ENCODE measurements around the gene SLC30A1.
A peak's percentile ranks its signal among the peaks of the same experiment; 100 is the strongest.
"Not testable (repeated sequence)": the region's sequence is repeated elsewhere in the genome, so short reads cannot be mapped to it uniquely, and the experiment has no call there.

SLC30A1 gene

DNA sequence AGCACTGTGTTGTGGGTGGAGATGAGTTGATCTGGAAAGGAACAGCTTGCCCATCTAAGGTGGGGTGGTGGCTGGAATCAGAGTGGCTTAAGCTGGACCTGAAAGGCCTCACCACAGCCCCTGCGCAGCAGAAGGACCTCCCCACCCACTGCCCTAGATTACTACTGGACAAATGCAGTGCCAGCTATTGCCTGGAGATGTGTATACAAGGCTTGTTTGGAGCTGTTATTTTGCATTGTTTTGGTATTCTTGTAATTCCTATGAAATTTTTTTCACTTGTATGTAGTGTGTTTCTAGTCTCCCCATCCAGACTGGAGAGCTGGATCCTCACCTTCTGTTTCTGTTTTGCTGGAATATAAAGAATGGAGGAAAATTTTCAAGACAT is 1.3 kb upstream of the SLC30A1 start:
- no peak for DNase-seq

DNA sequence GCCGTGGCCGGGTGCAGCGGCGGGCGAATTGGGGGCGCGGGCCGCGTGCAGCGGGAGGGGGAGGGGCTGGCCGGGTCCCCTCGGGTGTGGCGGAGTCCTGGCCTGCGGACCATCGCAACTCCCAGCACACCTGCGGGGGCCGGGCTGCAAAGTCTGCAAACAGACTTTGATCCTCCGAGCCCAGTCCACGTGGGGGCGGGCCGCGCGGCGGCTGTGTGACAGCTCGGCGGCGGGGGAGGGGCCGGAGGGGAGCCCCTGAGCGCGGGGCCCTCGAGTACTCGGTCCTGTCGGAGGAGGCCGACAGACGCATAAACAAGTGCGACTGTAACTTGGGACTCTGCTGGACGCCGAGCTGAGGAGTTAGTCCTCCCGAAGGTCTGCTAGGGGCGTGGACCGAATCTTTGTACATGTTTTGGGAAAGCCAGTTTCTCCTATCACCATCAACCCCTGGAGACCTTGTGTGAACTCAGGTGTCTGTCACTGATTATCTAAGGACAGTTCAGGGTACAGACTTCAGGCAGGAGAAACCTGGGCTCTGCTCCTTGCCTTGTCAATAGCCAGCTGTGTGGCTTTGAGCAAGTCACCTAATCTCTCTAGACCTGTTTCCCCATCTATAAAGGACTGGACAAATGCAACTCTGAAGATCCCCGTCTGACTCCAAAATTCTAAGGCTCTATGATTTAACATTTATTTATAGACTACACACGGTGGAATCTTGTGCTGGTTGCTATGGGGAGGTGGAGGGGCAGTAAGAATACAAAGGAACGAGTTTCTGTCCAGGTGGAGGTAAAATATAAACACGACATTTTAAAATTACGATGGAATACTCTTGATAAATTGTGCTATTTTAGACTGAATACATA is 710 bp upstream of the SLC30A1 start:
- no peak for DNase-seq

DNA sequence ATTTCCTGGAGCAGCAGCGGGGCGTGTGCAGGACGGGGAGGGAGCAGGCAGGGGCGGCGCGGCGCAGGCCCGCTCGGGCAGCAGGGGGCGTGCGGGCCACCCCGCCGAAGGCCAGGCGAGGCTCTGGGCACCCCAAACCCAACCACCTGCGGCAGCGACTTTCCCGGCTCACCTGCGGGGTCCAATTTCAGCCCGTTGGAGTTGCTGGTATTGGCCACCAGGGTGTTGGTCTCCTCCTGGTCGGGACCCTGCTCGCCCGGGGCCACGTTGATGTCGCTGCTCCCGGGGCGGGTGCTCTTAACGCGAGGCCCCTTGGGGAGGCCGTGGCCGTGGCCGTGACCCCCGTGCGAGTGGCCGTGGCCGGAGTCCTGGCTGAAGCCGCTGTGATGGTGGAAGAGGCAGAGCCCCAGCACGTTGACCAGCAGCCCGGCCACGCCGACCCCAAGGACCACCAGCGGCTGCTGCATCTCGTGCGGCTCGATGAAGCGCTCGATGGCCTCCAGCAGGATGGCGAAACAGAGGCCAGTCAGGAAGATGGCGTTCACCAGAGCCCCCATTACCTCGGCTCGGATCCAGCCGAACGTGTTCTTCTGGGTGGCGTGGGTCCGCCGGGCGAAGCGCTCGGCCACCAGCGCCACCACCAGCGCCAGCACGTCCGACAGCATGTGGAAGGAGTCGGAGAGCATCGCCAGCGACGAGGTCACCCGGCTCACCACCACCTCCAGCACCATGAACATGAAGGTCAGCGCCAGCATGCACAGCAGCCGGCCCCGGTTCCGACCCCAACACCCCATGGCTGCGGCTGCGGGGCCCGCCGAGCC is 932 bp downstream of the SLC30A1 start:
- peak; percentile 30 to 36 for DNase-seq

DNA sequence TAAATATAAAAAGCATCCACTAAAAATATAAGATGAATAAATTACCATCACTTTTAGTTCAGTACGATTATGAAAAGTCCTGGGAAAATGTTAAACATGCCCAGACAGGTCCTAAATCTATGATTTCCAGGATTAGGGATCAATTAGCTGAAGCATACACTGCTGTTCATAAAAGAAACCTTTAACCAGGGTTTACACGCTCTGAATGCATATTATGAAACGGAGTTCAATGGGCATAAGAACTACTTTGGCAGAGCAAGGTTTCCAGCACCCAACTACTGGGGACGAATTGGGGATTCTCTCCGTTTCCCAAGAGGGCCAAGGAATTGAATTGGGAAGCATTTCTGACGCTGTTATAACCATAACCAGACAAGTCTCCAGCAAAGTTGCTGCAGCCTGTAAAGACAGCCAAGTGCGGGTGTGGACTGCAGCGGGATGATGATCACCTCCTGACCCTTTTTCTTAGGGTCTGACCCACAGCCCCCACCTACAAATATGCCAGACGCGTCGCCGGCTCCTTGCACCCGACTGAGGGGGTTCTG is 1.6 kb downstream of the SLC30A1 start:
- DNase-seq = no peak

DNA sequence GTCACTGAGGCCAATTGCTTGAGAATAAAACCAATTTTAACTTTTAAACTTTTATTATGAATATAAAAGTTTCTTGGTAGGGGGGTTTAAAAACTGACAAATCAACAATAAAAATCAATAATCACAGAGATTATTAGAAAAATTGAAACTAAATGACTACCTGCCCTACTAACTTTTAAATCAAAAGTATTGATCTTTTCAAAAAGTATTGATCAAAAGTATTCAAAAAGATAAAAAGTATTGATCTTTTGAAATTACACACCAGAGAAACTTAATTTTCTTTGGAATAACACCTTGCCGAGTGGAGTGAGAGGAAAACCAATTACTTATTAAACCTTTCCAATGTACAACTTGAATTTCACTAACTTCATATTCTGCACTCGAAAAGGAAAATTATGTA is 2.2 kb downstream of the SLC30A1 start:
- no peak for DNase-seq

DNA sequence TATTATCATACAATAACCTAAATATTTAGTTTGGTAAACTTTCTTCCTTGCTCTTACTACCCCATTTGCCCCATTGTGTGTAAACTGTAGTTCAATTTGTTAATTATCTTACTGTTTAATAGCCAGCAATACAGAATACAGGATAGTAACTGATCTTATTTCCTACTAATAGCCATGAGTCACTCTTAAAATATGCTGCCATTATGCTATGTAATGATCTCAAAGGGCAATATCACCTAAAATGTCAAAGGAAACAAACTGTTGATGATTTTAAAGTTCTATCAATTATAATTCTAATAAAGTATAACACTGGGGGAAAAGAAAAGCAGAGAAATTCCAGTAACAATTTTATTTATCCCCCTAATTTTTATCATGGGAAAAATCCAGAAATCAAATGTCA is 4.3 kb downstream of the SLC30A1 start:
- DNase-seq = no peak

DNA sequence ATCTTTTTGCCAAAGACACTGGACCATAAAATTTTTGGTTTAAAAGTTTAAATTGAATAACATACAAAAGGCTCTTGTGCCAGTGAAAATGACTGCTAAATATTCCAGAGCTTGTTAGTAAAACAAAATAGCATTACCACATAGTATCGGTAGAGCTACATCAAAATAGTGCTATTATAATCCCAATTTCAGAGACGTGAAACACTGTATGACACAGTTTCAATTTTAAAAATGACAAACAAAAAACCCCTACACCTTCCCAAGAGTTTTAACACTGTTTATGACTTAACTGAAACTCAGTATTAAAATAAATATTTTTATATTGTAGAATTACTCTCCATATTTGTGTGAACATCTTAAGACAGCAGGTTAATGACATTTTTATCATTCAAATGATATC is 7.0 kb downstream of the SLC30A1 start:
- DNase-seq = no peak

DNA sequence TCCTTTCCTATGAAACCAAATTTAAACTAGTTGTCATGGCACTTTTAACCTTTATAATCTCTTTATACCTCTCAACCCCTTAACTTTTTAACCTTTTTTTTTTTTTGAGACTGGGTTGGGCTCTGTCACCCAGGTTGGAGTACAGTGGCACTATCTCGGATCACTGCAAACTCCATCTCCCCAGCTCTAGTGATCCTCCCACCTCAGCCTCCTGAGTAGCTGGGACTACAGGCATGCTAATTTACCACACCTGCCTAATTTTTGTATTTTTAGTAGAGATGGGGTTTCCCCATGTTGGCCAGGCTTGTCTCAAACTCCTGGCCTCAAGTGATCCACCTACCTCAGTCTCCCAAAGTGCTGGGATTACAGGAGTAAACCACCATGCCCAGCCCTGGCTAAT is 8.6 kb downstream of the SLC30A1 start:
- DNase-seq = not testable (repeated sequence)

DNA sequence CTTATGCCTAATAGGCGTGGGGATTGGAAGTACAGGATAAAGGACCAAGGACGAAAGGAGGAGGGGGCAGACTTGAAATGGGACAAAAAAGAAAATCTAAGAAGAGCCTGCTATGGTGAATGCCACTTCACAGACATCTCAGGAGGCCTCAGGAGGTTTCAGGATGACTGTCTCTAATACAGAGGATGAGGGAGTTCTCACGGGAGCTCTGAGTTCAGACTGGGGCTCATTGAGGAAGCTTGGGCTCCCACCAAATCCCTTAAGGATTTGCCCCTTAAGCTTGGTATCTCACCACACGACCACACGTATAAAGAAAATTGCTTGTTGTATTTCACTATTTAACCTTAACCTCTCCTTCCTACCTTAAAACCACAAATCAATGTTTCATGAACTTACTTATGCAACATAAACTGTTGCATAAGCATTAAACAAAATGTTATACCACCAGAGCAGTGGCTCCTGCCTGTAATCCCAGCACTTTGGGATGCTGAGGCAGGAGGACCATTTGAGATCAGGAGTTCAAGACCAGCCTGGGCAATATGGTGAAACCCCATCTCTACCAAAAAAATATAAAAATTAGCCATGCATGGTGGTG is 12.4 kb downstream of the SLC30A1 start:
- no peak for DNase-seq

DNA sequence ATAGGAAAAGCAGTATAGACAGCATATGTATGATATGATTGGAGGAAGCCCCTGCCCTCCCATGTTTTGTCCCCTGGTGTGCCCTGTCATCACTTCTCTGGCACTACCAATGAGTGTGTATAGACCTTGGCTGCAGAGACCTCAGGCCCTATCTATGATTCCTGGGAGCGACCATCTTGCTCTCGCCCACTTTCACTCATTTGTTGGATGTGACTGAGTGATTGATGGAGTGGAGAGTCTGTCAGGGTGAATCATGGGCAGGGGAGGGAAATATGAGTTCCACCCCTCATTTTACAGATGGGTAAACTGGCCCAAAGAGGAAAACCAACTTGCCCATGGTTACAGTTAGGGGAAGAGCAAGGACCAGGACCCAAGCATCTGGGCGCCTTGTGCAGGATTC is 14.9 kb downstream of the SLC30A1 start:
- no peak for DNase-seq

DNA sequence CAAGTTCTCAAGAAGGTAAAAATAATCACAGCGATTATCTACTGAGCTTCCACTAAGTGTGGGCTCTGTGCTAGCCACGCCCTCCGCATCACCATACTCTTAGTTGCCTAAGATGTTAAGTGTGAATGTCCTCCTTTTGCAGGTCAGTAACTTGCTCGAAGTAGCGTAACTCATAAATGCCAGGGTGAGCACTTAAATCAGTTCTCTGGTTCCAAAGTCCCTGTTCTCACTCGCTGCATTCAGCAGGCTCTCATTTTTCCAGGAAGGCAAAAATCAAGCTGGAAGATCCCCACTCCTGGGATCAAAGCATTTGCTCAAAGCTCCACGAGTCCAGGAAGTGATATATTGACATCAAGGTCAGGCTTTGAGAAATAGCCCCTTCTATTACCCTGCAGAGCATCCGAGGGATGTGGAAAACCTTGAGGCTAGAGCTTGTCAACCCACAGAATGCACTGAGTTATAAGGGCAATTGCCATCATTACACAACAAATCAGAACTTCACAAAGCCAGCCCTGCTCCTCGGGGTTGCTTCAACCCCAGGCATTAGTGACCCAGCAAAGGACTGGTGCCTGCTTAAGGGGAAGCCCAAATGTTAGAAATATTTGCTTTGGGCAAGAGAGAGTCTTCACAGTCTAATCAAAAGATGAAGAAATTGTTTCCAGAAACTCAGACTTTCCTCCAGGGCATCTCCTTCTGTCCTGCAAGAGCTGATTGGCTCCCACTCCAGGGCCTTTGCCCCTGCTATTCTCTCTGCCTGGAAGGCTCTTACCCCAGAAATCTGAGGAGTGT is 19.5 kb downstream of the SLC30A1 start:
- DNase-seq = no peak

DNA sequence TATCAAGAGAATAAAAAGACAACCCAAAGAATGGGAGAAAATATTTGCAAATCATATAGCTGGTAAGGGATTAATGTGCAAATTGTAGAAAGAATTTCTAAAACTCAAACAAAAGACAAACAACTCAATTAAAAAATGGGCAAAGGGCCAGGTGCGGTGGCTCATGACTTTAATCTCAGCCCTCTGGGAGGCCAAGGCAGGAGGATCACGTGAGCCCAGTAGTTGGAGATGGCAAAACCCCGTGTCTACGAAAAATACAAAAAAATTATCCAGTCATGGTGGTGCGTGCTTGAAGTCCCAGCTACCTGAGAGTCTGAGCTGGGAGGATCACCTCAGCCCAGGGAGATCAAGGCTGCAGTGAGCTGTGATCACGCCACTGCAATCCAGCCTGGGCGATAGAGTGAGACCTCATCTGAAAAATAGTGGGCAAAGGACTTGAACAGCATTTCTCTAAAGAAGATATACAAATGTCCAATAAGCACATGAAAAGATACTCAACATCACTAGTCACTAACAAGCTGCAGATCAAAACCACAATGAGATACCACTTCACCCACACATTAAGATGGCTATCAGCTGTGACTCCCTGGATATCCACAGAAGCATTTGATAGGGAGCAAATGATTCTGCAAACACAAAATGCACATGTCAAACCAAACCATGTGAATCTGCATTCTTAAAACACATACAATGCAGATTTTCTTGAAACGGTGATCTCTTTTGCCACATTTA is 20.9 kb downstream of the SLC30A1 start:
- no peak for DNase-seq

DNA sequence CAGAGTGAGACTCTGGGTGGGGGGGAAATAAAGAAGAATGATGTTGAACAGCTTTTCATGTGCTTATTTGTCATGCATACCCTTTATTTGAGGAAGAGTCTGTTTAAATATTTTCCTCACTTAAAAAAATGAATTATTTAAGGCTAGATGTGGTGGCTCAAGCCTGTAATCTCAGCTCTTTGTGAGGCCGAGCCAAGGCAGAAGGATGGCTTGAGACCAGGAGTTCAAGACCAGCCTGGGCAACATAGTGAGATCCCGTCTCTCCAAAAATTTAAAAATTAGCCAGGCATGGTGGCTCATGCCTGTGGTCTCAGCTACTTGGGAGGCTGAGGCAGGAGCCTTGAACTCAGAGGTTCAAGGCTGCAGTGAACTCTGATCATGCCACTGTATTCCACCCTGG is 25.4 kb downstream of the SLC30A1 start:
- DNase-seq = no peak

DNA sequence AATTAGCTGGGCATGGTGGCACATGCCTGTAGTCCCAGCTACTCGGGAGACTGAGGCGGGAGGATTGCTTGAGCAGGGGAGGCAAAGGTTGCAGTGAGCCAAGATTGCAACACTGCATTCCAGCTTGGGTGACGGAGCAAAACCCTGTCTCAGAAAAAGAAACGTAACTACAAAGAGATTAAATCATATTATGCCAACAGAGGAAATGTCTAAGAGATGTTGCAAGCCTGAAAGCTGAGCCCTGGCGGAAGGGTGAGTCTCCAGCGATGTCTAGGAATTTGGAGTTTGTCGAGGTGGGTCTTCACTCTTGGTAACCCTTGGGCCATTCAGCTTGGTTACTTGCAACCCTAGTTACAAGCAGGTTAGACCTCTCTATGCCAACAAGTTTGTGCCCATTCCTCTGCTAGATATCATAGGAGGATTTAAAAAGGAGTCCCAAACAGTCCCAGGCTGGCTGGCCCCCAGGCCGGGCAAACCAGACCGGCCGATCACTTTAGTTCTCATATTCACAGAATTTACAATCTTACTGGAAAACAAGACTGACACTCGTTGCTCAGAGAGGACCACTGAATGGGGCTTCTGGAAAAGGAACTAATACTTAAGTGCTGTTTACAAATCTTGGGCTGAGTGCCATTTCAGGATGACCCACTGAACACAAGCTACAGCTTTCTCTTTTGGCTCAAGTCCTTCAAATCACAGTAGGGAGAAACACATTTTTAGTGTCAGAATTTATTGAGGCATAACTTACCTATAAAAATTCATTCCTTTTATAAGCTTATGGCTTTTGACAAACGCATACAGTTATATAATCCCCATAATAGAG is 27.1 kb downstream of the SLC30A1 start:
- no peak for DNase-seq

DNA sequence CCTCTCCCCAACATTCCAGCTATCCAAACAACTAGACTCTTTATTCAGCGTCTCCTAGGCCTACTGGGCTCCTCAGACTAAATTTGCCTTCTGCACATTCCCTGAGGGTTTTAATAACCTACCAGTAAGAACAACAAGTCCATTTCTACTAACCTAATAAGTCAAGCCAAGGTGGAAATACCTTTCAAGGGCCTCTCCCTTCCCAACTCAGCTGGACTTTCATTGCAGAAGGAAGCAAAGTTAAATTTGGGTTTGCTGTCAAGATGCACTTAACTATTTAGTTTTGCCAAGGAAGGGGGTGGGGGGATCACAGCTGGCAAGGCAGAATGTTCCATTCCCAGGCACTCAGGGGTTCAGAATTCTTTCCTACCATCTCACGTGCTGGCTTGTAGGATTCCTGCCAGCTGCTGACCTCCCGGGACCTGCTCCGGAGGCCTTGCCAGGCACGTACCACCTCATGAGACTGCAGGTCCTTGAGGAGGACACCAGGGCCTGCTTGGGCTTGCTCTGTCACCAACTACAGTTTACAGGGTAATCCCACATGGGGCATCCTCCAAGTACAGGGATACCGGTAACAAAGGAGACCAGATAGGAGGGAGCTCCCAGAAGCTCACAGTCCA is 29.8 kb downstream of the SLC30A1 start:
- DNase-seq = no peak

DNA sequence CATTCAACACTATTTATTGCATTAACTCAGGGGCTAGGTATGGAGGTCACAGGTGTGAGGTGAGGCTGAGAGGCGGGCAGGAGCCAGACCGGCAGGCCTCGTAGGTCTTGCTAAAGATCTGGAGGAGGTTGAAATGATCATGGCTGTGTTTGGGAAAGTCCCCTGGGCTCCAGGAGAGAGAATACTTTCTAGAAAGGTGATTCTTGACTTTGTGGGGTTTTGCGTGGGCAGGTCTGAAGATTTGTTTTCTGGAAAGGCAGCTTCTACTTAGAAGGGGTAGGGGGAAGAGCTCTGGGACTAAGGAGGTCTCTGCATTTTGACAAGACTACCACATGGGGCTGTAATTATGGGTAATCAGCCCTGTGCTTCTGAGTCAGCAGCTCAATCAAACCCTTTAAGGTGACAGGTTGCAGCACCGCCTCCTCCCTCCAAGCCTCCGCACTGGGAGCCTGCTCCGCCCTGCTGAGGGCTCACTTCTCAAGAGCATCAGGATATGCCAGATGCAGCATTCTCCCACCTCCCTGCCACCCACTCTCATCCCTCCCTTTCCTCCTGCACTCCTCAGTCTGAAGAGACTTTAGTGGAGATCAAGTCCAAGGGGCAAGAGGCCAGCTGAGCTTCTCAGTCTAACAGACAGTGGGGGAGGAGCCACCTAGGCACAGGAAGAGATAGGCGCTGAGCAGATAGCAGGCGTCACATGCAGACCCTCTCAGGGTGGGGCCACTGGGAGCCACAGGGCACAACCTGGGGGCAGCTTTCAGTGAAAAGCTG is 30.5 kb downstream of the SLC30A1 start:
- no peak for DNase-seq

DNA sequence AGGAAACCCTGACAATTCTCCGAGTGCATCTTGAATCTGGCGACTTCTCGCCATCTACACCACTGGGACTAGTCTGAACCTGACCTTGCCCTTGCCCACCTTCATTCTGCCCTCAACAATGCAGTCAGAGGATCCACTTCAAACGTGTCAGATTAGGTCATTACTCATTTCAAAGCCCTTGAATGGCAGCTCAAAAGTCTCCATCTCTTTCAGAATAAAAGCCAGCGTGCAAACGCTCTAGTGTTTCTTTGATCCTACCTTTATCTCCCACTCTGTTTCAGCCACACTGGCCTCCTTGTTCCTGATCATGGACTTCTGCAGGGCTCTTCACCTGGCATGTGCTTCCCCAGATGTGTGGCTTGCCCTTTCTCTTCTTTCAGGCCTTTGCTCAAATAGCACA is 31.3 kb downstream of the SLC30A1 start:
- DNase-seq = no peak

DNA sequence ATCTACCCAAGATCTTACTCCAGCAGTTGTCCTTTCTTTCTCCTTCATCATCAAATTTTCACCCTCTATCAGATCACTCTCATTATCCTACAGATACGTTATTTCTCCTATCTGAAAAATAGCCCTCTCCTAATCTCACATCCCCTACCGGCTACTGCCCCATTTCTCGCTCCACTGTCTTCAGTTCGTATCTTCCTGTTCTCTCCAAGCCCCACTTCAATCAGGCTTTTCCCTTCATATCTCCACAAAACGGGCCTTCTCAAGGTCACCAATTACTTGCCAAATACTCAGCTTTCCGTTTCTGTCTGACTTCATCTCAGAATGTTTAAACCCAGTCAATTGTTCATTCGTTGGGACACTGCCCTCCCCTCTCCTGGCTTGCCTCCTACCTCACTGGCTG is 32.4 kb downstream of the SLC30A1 start:
- DNase-seq = no peak

DNA sequence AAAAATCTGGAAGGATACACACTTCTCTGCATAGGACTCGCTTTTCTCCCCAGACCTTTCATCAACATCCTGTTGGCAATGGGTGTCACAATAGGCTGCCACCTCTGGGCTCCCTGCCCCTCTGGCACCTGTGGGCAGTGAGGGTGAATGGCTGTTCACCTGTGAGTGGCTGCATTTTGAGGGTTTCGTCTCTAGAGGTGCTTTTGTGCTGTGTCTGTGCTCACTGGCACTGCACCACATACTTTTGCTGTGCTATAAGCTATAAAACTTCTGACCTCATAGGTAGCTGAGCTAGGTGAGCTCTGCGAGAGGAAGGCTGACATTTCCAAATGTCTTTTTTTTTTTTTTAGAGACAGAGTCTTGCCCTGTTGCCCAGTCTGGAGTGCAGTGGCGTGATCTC is 35.9 kb downstream of the SLC30A1 start:
- DNase-seq = no peak

Measured in bone marrow (tissue), 2 donors.